ENCODE measurements around the gene CCDC102A.

- TF ChIP-seq CTCF (IDR thresholded peaks at IDR 0.05) (no peak), POLR2A (IDR thresholded peaks at IDR 0.05; ENCODE audit: low read depth) (no peak)
These were observed 33.1 kb upstream of the CCDC102A start for GRCh38 chr16:57569306-57569946.
